ENCODE data around the gene SLC1A5. TPM values are rescaled to one million over a fixed set of nuclear protein-coding genes. Genes with fewer than 3 reads are reported as not detected.

Gene SLC1A5
- total RNA-seq, 1 experiment from 2014 or later = 239 TPM

GRCh38 chr19:46733690-46734292, 54.6 kb downstream of the SLC1A5 start:
- Mint-ChIP-seq H3K36me3 (peaks cover 64% of the 10 kb centered on the region), H3K4me3 (no peak overlapping the region), H3K9me3 (no peaks in the 10 kb centered on the region), H3K4me1 (peaks cover 3% of the 10 kb centered on the region; the same call in 1 of the 2 replicates), H3K27me3 (ENCODE audit: low read depth) (no peaks in the 10 kb centered on the region), H3K27ac (peak overlapping the region; percentile 65)
- POLR2A ChIA-PET = no interaction called here
- no peak for DNase-seq (ENCODE audit: low spot score)
- no peak for TF ChIP-seq ZNF425 (CRISPR knock-in tag; conservative IDR thresholded peaks at IDR 0.05)
- no peak for TF ChIP-seq TCF7 (CRISPR knock-in tag; IDR thresholded peaks at IDR 0.05; ENCODE audit: low read depth)
- TF ChIP-seq PREB (CRISPR knock-in tag; IDR thresholded peaks at IDR 0.05; ENCODE audit: borderline replicate concordance) = no peak
- TF ChIP-seq AR (CRISPR knock-in tag; IDR thresholded peaks at IDR 0.05) = no peak
- no peak for TF ChIP-seq ARID4B (CRISPR knock-in tag; IDR thresholded peaks at IDR 0.05; ENCODE audit: borderline replicate concordance)
- CTCF ChIA-PET = interaction anchor here (0.6 kb wide), 1 partner anchor 302 kb away, joined by 5 read pairs; no protein-coding TSS in a partner anchor
- ATAC-seq = no peak

- no peaks in the 10 kb centered on the region for H3K9me3 Mint-ChIP-seq
- POLR2A ChIA-PET = no interaction called here
- H3K4me3 Mint-ChIP-seq = no peak overlapping the region
- DNase-seq (ENCODE audit: low spot score) (no peak), ATAC-seq (no peak)
- H3K36me3 Mint-ChIP-seq = peaks cover 69% of the 10 kb centered on the region
- peaks cover 6% of the 10 kb centered on the region for H3K4me1 Mint-ChIP-seq
- TF ChIP-seq ZNF138 (CRISPR knock-in tag; conservative IDR thresholded peaks at IDR 0.05) (no peak), TP53 (CRISPR knock-in tag; IDR thresholded peaks at IDR 0.05) (no peak), ATF2 (CRISPR knock-in tag; IDR thresholded peaks at IDR 0.05; ENCODE audit: borderline replicate concordance, low read depth) (no peak), CREM (CRISPR knock-in tag; IDR thresholded peaks at IDR 0.05) (no peak), CDX4 (CRISPR knock-in tag; IDR thresholded peaks at IDR 0.05; ENCODE audit: borderline replicate concordance) (no peak), MLX (CRISPR knock-in tag; IDR thresholded peaks at IDR 0.05) (no peak), TEAD4 (CRISPR knock-in tag; IDR thresholded peaks at IDR 0.05) (no peak), RELA (CRISPR knock-in tag; IDR thresholded peaks at IDR 0.05; ENCODE audit: borderline replicate concordance) (no peak), E2F5 (CRISPR knock-in tag; IDR thresholded peaks at IDR 0.05) (no peak), SMAD3 (CRISPR knock-in tag; IDR thresholded peaks at IDR 0.05; ENCODE audit: borderline replicate concordance) (no peak)
- no peaks in the 10 kb centered on the region for H3K27me3 Mint-ChIP-seq (ENCODE audit: low read depth)
- no peak overlapping the region for H3K27ac Mint-ChIP-seq
- CTCF ChIA-PET = interaction anchor here (0.6 kb wide), 1 partner anchor 301 kb away, joined by 5 read pairs; no protein-coding TSS in a partner anchor
These were observed 55.3 kb downstream of the SLC1A5 start for GRCh38 chr19:46732966-46733689.
